SKM-1 (cell line): ENCODE data around the gene EEFSEC.

Experiments used
- DNase-seq: peaks from one replicate; lab custom pipeline; 2025; ENCODE audit not compliant: unreplicated experiment; lab: John Stamatoyannopoulos, UW

Gene EEFSEC

DNA sequence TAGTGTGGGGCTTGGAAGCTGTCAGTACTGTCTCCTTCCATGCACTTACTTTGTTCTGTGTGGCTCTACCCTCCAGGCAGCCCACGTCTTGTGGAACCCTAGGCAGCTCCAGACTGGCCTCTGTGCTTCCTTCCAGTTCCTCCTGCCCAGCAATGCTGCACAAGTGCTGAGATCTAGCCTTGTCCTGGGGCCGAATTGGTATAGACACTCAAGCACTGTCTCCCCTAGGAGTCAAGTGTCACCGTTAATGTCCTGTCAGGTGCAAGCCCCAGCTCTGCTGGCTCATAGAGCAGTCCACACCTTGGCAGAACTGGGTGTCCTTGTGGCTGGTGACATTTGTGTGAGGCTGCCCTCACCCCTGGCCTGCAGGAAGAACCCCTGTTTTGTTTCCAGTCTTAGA is 130.1 kb downstream of the EEFSEC start:
- DNase-seq = no peak

DNA sequence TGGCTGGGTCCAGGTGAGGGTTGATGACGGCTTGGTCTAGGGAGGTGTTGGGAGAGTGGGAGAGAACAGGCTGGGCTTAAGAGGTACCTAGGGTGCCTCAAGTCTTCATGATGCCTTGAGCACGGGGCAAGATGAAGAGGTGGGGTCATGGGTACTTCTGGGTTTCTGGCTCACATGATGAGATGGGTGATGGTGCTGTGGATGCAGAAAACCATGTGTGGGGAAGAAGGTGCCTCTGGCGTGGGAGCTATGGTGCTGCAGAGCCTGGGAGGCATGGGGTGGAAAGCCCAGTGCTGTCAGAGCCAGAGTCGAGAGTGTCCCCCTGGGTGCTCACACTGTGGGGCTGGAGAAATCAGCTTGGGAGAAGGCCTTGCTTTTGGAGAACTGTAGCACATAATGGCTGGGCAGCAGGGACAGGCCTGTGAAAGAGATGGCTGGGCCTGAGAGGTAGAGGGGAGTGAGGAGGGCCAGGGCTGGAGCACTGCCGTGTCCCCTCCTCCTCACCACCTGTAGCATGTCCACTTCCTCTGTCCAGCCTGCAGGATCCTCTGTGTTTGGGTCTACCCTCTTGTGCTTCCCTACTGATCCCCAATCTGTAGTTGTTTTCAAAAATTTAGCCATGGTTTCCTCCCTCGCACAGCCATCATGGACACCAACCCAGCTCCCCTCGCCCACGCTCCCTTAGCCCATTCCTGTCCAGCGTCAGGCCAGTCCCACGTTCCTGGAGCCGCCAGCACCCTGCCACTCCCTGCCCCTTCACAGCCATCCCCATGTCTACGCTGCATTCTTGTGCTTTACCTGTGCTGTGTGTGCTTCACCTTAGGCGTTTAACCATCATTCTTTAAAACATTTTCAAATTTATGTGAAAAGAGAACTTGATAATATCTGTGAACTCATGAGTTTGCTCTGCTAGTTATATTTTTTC is 132.0 kb downstream of the EEFSEC start:
- no peak for DNase-seq

DNA sequence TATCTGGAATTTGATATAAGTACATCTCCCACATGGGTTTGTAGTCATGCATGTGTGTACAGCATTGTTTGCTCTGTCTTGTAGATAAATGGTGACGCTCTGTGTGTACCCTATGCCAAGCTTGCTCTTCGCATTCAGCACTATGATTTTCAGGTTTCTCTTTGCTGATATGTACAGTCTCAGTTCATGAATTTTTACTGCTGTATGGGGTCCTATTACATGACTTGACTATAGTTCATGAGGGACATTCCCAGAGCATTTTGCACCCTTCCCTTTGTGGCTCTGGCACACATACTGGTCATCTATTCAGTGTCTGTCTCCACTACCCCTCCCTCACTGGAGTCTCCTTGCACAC is 132.7 kb downstream of the EEFSEC start:
- no peak for DNase-seq

DNA sequence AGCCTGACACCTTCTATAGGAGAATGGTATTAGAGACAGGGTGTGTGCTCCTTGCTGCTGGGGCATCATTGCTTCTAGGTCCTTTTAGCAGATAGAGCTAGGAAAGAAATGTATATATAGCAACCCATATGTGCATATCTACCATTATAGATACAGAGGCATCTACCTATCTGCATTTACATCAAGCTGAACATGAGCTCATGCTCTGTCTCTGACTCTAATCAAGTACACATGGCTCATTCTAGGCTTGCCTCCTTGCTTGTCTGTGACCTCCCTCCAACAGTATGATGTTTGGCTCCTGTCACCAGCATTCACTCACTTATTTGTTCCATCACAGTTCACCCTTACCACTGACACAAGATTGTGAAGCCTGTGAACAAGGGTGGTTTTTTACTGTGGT is 133.4 kb downstream of the EEFSEC start:
- DNase-seq = no peak

DNA sequence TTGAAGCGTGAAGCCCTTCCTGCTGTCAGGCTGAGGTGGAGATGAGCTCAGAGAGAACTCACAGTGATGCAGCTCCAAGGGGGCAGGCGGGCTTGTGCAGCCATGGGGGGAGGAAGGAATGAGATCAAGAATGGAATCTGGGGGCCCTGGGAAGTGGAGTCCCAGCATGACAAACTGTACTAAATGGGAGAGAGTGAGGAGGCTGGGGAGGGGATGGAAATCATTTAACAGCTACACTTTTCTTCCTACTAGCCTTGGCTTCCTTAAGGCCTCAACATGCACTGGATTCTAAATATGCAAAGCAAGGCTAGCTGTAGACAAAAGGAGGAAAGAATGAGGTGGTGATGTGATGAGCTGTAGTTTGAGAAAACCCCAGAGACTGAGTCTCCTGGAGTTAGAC is 133.9 kb downstream of the EEFSEC start:
- no peak for DNase-seq

DNA sequence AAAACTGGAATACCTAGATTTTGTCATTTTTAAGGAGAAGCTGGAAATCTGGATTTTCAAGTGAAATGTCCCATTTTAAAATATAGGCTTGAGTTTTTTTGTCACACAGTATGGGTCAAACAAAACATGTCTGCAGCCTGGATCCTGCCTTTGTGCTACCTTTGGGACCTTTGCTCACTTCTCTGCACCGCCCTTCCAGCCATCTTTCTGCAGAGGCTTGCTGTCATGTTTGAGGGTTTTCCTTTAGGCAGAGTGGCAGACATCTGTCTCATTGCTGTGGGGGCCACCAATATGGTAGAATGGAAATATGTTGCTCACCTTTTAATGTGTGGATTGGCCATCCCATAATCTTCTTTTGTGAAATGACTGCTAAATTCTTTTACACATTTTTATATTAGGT is 136.3 kb downstream of the EEFSEC start:
- no peak for DNase-seq

DNA sequence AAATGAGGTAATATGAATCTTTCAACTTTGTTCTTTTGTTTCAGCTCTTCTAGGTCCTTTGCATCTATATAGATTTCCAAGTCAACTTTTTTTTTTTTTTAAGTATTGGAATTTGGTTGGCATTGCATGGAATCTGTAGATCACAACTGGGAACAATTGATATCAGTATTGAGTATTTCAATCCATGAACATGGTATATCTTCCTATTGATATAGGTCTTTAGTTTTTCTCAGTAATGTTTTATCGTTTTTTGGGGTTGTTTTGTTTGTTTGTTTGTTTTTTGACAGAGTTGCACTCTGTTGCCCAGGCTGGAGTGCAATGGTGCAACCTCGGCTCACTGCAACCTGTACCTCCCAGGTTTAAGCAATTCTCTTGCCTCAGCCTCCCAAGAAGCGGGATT is 137.2 kb downstream of the EEFSEC start:
- no peak for DNase-seq

DNA sequence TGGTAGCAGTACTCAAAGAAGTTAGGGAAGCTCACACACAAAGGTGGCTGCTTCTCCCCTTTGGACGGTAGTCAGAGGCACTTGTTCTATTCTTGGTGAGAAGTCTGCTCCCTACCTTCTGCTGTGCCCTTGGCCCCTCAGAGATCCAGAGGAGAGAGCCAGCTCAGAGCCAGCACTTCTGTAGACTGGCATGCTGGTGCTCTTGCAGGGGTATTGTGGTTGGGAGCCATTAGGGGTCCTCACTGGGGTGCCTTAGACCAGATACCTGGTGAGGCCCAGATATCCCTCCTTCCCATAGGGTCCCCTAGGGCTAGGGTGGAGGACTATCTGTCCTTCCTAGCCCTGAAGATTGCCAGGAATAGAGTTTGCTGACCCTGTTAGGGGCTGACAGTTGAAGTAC is 140.6 kb downstream of the EEFSEC start:
- DNase-seq = no peak

DNA sequence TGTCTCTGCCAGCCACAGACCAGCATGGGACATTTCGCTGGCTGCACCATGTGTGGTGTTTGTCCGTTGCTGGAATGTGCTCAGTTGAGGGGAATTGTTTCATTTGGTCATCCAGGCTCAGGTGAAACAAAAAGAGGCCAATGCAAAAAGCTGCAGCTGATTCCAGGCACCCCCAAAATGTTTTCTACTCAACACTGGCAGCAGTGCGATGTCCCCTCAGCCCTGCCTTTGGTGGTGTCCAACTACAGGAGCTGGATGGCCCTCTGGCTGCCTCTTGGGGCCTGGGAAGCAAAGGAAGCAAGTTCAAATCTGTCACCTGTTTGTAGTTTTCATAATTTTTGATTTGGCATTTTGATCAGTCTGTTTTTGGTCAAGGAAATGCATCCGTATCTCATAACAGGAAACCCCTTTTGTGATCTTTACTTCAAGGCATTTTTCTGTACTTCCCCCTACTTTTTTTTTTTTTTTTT is 141.8 kb downstream of the EEFSEC start:
- DNase-seq = no peak

DNA sequence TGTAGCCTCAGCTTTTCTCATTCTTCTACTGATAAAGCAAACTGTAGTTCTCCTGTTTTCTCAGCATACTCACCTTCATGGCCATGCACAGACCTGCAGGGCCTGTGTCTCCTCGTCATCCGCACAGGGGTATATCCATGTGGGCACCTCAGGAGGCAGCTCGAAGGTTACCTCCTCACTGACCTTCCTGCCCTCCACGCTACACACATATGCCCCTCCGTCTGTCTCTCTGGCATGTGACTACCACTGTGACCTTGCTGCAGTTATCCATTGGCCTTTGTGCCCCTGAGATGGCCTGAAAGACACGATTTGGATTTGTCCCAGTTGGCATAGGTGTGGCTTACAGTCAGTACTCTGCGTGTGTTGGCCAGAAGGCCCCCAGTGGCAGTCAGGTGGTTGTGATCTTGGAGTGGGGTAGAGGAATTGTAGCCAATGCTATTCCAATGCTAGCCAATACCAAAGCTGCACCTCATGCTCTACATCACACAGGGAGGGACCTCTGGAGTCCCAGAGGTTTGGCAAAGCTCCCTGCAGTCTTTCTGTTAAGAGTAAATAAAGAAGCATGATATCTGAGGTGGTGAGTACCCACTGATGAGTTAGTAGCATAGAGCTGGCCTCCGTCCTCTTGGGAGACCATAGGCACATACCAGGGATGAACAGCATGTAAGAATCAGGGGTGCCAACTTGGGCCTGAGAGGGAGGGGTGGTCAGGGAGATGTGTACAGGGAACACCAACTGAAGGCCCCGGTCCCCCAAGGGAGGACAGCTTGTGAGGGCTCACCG is 143.4 kb downstream of the EEFSEC start:
- no peak for DNase-seq

DNA sequence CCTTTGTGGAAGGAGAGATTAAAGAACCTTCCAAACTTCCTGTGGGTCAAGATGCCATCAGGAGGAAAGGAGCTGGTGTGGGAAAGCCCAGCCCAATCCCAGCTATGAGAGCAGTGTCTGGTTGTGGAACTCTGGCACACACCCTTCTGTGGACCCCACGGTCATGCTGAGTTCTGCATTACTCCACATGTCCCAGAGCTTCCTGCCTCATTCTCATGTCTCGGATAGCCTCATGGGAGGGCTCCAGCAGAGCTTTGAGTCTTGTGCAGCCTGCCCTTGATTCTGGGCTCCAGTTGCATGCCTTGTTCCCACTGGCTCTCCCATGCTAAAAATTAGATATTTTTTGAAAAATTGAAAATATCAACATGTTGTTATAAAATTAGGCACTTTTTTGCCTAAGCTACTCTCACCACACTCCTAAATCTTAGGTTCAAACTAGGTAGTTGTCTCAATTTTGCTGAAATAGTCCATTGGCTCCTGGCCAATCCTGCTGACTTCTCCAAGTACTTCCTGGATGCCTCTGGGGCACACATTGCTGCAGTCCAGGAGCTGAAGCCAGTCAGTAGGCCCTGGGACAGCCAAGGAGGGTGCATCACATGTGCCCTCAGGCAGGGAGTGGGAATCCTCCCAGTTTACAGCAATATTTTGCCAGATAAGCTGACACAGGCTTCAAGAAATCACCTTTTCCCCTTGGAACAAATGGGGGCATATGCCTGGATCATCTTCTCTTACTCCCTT is 144.3 kb downstream of the EEFSEC start:
- no peak for DNase-seq

DNA sequence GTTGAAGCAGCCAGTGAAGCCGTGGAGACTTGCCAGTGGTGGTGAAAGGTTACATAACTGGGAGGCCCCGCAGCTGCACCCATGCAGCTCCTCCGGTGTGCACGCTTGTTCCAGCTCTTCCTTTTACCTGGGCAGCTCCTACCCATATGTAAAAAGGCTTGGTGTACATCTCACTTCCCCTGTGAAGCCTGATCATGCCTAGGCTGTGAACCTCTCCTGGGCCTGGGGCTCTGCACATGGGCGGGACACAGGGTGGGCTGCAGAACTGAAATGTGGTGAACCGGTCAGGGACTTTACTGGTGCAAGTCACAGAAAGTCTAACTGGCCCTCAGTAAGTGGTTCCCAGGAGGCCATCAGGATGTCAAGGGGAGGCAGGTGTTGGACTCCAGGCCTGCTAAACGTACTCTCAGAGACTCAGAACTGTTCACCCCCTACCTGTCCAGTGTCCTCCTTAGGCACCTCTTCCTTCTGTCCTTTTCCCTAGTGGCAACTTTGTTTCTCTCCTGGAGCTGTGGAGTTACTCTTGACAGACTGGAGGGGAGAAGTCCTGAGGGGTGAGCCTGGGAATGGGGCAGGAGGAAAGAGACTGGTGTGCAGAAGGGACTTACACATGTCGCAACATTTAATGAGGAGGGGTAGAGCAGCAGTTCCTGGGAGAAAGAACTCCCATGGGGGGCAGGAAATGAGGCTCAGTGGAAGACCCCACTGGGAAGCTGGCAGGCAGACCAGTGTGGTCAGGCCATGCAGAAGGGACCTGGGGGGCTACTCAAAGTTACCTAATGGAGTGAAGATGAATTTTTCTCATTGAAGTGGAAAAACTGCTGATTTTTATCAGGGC is 148.1 kb downstream of the EEFSEC start:
- DNase-seq = no peak

DNA sequence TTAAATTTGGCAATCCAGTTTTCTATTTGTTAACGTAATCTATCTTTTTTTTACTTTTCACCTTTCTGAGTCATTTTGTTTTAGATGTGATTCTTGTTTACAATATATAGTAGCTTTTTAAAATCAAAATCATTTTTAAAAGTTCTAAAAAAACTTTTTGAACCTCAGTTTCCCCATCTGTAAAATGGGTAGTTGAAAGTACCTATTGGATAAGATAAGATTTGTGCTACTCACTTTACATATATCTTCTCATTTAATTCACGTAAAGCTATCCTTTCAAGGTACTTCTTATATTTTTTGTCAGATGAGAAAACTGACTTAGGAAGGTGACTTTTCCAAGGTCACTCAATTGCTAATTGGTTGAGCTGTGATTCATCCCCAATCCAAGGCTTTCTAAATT is 153.2 kb downstream of the EEFSEC start:
- no peak for DNase-seq

DNA sequence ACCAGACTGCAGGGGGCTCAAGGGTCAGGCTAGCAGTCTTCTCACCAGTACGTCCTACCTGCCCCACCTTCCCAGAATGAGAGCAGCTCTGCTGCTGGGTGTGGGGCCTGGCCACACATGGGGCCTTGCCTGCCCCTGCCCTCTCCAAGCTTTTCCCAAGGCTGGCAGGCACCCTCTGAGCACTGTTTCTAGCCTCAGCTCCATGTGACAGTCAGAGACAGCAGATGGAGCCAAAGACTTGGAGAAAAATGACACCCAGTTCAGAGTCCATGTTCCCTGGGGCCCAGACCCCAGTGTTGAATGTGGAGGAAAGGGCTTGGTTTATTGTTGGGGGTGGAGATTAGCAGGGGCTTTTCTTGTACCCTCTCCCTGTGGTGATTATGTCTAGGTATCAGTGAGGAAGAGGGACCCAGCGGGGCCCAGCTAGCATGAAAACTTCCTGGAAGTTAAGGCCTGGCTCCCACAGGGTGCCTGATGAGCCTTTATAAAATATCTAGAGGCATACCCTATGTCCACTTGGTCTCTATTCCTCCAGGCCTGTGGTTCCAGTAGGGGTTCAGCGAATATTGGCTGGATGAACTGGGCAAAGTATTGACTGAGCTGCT is 153.8 kb downstream of the EEFSEC start:
- DNase-seq = no peak

DNA sequence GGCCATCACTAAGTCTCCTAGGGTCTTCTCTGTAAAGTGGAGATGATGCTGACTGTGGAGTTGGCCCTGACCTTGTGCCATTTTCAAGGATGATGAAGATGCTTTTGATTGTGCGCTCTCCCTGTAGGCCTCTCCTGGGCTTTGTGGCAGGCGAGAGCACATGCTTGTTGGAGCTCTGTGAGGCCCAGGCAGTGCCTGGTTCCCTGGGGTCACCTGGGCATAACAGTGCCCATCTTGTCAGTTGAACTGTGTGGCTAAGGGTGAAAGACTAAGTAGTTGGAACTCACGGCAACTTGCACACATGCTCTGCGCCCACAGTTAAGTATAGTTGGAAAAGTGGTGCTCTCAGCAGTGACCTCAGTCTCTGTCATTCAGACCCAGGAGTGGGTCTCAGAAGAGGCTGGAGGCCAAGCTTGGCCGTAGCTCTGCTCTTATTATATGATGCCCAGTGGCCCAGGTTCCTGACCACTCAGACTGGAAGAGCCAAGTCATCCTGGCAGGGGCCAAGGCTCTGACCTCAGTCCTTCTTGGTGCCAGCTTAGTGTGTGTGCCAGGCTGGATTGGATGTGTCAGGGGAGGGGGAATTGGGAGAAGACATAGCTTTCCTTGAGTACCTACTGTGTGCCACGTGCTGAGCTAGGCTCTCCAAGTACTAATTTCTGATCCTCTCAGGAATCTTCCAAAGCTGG is 154.6 kb downstream of the EEFSEC start:
- DNase-seq = no peak

DNA sequence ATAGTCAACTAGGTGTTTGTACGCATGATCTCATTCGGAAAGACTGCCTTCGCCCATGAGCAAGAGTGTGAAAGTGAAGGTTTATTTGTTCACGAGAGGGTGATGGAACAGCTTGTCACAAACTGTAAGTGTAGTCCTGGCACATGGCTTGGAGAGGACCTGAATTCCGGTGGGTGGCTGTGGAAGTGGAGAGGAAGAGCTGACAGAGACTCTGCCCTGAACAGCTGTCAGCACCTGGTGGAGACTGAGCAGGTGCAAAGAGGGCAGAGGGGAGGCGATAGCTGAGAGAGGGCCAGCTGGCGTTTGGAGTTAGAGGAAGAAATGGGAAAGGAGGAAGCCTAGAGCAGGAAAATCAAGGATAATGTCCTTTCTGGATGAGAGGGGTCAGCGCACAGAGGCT is 155.7 kb downstream of the EEFSEC start:
- no peak for DNase-seq

DNA sequence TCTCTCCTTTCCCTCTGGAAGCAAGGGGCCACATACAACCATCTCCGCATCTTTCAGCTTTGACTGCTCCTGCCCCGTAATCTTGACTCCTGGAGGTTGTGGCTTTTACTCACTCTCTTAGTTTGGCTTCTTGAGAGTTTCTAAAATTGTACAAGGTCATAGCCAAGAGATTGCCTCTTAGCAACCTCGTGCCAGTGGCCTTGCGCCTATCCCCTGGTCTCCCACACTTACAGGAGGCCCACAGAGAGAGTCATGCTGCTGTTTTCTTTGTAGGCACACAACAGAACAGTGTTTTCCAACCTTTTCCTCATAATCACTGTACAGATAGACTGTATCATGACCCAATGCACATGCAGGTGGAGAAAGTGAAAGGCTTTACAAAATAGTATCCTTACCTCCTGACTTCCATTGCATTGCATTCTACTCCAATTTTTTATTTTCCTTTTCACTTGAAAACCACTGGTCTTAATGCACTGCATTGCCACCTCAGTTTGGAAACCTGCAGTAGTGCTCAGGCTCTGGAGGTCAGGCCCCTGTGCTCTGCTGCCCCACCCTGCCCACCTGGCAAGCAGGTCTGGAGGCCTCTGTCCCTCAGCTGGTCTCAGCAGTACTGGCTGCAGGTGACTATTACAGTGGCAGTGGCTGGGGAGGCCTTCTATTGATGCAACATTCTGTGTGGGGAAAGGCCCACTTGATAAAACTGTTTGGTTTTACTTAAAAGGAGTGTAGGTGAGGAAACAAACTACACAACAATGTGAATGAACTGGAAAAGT is 157.2 kb downstream of the EEFSEC start:
- DNase-seq = no peak

DNA sequence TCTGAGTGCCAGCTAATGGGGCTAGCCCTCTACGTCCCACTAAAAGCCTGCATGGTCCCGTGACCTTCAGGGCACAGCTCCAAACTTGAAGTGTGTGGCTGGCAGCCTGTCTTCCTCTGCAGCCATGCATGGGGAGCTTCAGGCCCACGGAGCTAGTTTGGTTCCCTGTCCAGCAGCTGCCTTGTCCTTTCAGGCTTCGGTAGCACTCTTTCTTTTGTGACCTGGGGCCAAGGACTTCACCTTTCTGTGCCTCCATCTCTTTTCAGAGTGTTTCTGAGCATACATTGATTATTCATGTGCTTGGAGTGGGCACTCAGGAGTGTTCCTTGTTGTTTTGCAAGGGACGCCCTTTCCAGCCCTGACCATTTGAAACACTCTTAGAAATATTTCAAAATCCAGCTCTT is 158.2 kb downstream of the EEFSEC start:
- DNase-seq = no peak

DNA sequence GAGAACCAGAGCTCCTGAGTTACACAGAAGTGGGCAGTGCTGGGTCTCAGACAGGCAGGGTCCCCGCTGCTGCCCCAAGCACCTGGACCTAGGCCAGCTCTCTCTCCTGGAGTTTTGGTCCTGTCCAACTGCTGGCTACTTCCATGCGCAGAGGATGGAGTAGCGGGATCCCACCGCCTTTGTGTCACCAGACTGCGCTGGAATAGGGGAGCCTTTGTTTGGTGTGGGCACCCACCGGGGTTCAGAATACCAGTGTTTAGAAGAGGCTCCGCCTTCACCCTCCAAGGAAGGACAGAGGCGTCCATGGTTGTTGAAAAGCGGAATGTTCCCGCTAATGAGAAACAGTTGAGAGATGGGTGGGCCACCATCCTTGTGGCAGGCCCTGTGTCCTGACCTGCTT is 159.0 kb downstream of the EEFSEC start:
- DNase-seq = no peak
